ENCODE results near the gene SEC16A.
A peak's percentile ranks its signal among the peaks of the same experiment; 100 is the strongest.

SEC16A gene

DNA sequence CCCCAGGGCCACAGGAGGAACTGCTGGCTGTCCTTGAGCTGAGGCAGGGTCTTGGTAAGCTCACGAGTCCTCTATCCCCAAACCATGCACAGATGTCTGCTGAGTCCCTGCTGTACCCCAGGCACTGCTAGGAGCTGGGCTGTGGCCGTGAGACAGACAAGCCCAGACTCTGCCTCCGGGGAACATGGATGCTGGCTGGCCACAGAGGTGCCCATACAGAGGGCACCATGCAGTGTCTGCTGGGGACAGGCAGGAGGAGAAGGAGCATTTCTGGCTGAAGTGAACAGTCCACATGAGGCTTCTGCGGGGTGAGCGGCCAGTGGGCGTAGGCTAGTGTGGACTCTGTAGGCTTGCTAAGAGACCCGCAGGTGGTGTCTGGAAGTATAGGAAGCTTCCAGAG is 4.8 kb upstream of the SEC16A start:
- no peaks in the 10 kb centered on the region for H3K27me3 ChIP-seq (replicated peaks)
- H3K27ac ChIP-seq = no peak overlapping the region
- H3K4me3 ChIP-seq (ENCODE audit: low read depth, low read length) = no peak overlapping the region
- H3K36me3 ChIP-seq (replicated peaks) = peaks cover 1% of the 10 kb centered on the region
- in situ Hi-C loops (cut with HindIII; ENCODE audit: low pct_ligation_motif_present, low sequenced_read_pairs) = loop anchor here (5.0 to 10.0 kb wide), 2 partner anchors 57 to 155 kb away; partner anchors contain the start of gene NOTCH1
- no peak for DNase-seq
- TF ChIP-seq, protein P1, sequence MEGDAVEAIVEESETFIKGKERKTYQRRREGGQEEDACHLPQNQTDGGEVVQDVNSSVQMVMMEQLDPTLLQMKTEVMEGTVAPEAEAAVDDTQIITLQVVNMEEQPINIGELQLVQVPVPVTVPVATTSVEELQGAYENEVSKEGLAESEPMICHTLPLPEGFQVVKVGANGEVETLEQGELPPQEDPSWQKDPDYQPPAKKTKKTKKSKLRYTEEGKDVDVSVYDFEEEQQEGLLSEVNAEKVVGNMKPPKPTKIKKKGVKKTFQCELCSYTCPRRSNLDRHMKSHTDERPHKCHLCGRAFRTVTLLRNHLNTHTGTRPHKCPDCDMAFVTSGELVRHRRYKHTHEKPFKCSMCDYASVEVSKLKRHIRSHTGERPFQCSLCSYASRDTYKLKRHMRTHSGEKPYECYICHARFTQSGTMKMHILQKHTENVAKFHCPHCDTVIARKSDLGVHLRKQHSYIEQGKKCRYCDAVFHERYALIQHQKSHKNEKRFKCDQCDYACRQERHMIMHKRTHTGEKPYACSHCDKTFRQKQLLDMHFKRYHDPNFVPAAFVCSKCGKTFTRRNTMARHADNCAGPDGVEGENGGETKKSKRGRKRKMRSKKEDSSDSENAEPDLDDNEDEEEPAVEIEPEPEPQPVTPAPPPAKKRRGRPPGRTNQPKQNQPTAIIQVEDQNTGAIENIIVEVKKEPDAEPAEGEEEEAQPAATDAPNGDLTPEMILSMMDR (IDR thresholded peaks at IDR 0.05; ENCODE audit: low read depth, low read length, missing control alignments) = no peak

DNA sequence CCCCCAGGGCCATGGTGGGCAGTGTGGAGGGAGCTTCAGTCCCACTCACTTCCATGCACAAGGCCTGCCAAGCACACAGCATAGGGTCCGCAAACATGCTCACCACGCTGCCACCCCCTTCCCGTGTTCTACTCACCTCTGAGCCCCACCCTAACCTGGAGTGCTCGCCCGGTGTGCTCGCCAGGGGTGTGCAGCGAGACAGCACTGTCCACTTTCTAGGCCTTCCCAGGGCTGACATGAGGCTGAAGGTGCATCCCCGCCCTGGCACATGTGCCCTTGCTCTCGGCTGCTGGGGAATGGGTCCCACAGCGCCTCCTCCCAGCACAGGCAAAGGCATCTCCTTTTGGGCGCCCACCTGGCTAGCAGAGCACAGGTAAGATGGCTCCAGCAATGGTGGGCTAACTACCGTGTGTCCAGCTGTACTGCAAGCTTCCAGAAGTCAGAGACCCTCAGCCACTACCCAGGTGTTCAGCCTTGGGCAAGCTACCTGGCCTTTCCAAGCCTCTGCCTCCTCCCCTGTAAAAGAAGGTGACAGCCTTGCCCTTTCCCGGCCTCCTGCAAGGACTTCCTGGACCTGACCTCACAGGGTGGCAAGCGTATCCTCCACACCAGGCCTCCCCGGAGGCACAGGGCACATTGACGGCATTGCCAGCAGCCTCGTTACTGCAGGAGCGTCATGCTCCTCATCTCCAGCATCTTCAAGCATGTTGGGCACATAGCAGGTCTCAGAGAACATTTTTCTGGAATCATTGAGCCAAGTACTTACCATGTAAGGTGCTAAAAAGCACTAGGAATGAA is 4.2 kb upstream of the SEC16A start:
- H3K27ac ChIP-seq = no peak overlapping the region
- in situ Hi-C loops (cut with HindIII; ENCODE audit: low pct_ligation_motif_present, low sequenced_read_pairs) = loop anchor here (5.0 to 10.0 kb wide), 2 partner anchors 58 to 155 kb away; partner anchors contain the start of gene NOTCH1
- H3K36me3 ChIP-seq (replicated peaks) = peaks cover 4% of the 10 kb centered on the region
- H3K27me3 ChIP-seq (replicated peaks) = no peaks in the 10 kb centered on the region
- TF ChIP-seq, protein P1 (IDR thresholded peaks at IDR 0.05; ENCODE audit: low read depth, low read length, missing control alignments) = no peak
- no peak overlapping the region for H3K4me3 ChIP-seq (ENCODE audit: low read depth, low read length)
- DNase-seq = no peak

DNA sequence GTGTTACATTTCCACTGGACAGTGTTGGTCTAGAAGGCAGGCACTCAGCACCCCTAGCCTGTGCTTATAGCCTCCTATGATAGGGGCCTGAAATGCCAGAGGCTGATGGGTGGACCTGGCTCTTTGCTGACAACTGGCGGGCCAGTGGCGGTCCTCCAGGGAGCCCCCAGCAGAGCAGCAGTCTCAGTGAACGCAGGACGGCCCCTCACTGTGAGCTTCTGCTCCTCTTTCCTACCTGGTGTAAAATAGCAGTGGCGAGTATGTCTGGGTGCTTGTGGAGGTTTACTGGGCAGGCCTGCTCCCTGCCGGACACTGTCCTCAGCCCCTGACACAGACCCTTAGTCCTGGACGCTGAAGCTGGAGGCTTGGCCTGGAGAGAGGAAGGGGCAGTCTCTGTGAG is 3.3 kb upstream of the SEC16A start:
- TF ChIP-seq, protein P1 (IDR thresholded peaks at IDR 0.05; ENCODE audit: low read depth, low read length, missing control alignments) = no peak
- no peaks in the 10 kb centered on the region for H3K27me3 ChIP-seq (replicated peaks)
- H3K27ac ChIP-seq = no peak overlapping the region
- H3K36me3 ChIP-seq (replicated peaks) = peaks cover 4% of the 10 kb centered on the region
- H3K4me3 ChIP-seq (ENCODE audit: low read depth, low read length) = no peak overlapping the region
- no peak for DNase-seq
- in situ Hi-C loops (cut with HindIII; ENCODE audit: low pct_ligation_motif_present, low sequenced_read_pairs) = loop anchor here (5.0 to 10.0 kb wide), 2 partner anchors 59 to 156 kb away; partner anchors contain the start of gene NOTCH1

DNA sequence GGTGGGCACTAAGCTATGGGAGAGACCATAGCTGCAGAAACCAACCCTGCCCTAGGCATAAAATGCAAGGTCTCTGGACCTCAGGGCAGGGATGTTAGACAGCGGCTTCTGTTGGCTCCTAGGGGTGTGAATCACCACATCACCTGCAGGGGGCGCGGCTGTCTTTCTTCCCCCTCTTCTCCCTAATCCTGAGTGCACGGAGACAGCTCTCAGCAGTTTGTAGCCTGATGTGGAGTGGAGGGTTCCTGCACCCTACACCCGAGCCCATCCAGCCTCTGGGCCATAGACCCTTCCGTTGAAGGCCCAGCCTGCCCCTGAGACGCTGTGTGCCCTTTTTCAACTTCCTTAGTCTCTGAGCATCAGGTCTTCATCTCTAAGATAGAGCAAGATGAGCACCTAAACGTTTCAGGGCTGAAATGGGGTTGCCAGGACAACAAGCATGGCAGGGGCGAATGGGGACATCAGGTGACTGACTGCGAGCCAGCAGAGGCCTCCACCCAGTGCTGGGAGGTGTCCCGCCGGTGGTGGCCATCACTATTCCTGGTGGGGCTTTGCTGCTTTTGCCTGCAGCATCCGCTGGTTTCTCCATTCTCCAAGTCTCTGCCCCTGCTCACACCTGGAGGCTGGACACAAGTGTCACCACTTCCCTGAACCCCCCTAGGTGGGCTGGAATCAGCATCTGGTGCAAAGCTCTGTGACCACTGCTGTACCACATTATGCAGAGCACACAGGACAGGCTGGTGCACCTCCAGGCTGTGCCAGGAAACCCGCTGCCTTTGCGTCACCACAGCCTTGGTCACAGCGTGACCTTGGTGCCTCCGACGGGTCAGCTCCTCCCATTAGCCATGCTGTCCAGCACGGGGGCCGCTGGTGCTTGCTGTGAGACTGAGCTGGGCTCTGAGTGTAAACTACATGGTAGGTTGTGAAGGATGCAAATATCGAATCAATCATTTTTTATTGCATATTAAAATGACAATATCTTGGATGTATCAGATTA is 2.5 kb upstream of the SEC16A start:
- peak; percentile 74 for DNase-seq
- no peak overlapping the region for H3K4me3 ChIP-seq (ENCODE audit: low read depth, low read length)
- TF ChIP-seq, protein P1 (IDR thresholded peaks at IDR 0.05; ENCODE audit: low read depth, low read length, missing control alignments) = peak; percentile 91
- no peaks in the 10 kb centered on the region for H3K27me3 ChIP-seq (replicated peaks)
- peaks cover 4% of the 10 kb centered on the region for H3K36me3 ChIP-seq (replicated peaks)
- no peak overlapping the region for H3K27ac ChIP-seq
- in situ Hi-C loops (cut with HindIII; ENCODE audit: low pct_ligation_motif_present, low sequenced_read_pairs) = loop anchor here (5.0 to 10.0 kb wide), 2 partner anchors 59 to 157 kb away; partner anchors contain the start of gene NOTCH1

DNA sequence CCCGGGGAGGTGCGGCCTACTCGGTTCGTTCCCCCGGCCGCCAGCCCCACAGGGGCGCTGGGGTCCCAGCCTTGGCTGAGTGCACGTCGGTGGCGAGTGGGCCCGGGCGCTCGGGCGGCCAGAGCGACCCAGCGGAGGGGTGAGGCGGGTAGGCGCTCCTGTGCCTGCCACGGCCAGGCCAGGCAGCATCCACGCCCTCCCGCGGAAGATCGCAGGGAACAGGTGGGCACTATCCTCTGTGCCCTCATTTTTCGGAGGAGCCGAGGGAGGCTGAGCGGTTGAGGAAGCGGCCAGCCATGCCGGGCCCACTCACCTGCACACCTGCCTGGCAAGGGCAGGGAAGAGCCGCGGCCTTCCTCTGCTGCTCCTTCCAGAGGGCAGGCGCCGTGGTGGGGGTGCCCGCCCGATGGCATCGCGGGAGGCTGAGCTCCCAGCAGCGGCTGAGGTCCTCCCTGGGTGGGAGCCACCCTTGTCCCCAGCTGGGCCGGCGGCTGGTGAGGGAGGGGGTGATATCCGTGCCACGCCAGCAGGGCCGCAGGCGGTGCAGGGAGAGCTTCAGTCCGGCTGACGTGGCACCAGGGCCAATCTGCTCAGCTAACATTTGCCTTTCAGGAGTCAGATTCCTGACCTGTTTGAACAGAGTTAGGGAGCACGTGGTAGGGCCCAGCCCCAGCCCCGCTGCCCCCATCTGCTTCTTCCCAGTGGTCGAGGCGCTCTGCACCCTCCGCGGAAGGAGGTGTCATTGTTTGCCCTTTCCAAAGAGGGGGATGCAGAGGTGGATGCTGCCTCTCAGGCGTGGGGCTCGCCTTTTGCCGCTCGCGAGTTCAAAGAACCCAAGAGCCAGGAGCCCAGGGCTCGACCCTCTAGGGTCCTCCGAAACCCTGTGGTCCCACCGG is 1.6 kb upstream of the SEC16A start:
- Histone ChIP-seq H3K27me3 (replicated peaks) (no peaks in the 10 kb centered on the region), H3K36me3 (replicated peaks) (peaks cover 4% of the 10 kb centered on the region), H3K27ac (peak overlapping the region; percentile 85), H3K4me3 (ENCODE audit: low read depth, low read length) (peak overlapping the region; percentile 59)
- in situ Hi-C loops (cut with HindIII; ENCODE audit: low pct_ligation_motif_present, low sequenced_read_pairs) = loop anchor here (5.0 to 10.0 kb wide), 2 partner anchors 60 to 158 kb away; partner anchors contain the start of gene NOTCH1
- TF ChIP-seq, protein P1 (IDR thresholded peaks at IDR 0.05; ENCODE audit: low read depth, low read length, missing control alignments) = no peak
- DNase-seq = no peak

Data from brain microvascular endothelial cell (primary cell).